Adipocyte (in vitro differentiated cells): Measurements from ENCODE around the gene HS3ST5.

Experiments used
- DNase-seq: peaks from one replicate; pipeline ENCODE4 v3.0.0-alpha.2; 2015; ENCODE audit warnings: low read depth
- H3K27me3 ChIP-seq: replicated peaks from 2 replicates; pipeline ENCODE4 v1.7.0; 2013; ENCODE audit warnings: mild to moderate bottlenecking, low read length, moderate library complexity; ENCODE audit not compliant: control insufficient read depth, insufficient read depth
- H3K36me3 ChIP-seq: 2 replicates; pipeline ENCODE4 v1.7.0; 2013; ENCODE audit warnings: low read length, mild to moderate bottlenecking, moderate library complexity; ENCODE audit not compliant: control insufficient read depth, insufficient read depth, severe bottlenecking
- H3K4me1 ChIP-seq: 2 replicates; pipeline ENCODE4 v1.7.0; 2013; ENCODE audit warnings: mild to moderate bottlenecking, low read length, moderate library complexity; ENCODE audit not compliant: control insufficient read depth, insufficient read depth
- H3K4me3 ChIP-seq: 2 replicates; pipeline ENCODE4 v1.7.0; 2013; ENCODE audit warnings: mild to moderate bottlenecking, low read length, moderate library complexity
- H3K9ac ChIP-seq: 2 replicates; pipeline ENCODE4 v1.7.0; 2013; ENCODE audit warnings: mild to moderate bottlenecking, low read length, moderate library complexity
- H3K9me3 ChIP-seq: 2 replicates; pipeline ENCODE4 v1.7.0; 2013; ENCODE audit warnings: mild to moderate bottlenecking, low read length, moderate library complexity; ENCODE audit not compliant: control insufficient read depth

The HS3ST5 gene

DNA sequence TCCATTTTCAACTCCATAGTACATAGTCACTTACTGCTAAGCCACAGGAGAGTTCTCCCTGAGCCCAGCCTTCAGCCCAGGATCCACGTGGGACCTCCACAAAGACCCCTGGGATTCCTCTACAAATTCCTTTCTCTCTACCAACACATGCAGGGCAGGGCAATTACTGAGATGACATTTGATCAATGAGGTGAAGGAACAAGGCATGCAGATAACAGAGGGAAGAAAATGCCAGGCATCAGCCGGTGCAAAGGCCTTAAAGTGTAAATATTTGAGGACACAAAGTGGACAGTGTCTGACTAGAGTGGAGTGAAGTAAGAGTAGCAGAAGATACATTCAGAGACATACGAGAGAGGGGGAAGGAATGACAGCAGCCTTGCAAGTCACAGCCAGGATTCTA, 70.2 kb downstream of the HS3ST5 start:
- Histone ChIP-seq H3K9ac (no peak overlapping the region), H3K9me3 (no peaks in the 10 kb centered on the region), H3K4me3 (no peak overlapping the region), H3K36me3 (no peaks in the 10 kb centered on the region), H3K27me3 (no peaks in the 10 kb centered on the region), H3K4me1 (no peaks in the 10 kb centered on the region)
- no peak for DNase-seq

DNA sequence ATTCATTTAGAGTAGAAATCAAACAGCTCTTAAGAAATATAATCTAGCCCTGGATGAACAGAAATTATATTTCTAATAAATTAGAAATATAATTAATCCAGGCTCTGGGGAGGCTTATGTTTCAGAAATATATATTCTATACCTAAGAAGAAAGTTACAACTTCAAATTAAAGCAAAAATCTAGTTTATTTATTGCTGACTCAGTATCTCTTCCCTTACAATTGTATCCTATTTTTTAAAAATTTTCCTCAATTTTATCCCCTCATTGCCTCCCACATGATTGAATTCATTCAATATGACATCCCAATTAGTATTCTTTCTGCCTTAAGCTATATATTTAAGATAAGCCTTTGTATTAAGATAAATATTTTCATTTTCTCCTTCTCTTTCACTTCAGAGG, 71.4 kb downstream of the HS3ST5 start:
- Histone ChIP-seq H3K27me3 (no peaks in the 10 kb centered on the region), H3K36me3 (no peaks in the 10 kb centered on the region), H3K4me3 (no peak overlapping the region), H3K9me3 (no peaks in the 10 kb centered on the region), H3K9ac (no peak overlapping the region), H3K4me1 (no peaks in the 10 kb centered on the region)
- DNase-seq = no peak

DNA sequence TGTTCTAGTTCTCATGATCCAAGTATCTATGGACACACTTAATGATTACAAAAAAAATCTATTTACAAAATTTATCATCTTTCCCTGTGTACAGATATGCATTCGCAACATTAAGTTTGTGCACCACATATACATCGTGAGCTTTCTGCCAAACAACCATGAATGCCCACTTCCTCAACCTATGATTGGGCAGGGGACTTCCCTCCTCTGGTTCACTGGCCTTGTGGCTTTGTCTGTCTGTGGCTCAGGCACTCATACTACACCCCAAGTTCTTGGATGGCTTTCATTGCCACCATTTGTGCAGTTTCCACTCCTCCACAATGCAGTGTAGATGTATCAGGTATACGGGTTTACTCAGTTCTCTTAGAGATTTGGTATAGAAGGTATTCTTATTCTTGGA, 74.9 kb downstream of the HS3ST5 start:
- Histone ChIP-seq H3K36me3 (no peaks in the 10 kb centered on the region), H3K27me3 (no peaks in the 10 kb centered on the region), H3K4me1 (no peaks in the 10 kb centered on the region), H3K4me3 (no peak overlapping the region), H3K9ac (no peak overlapping the region), H3K9me3 (no peaks in the 10 kb centered on the region)
- no peak for DNase-seq

DNA sequence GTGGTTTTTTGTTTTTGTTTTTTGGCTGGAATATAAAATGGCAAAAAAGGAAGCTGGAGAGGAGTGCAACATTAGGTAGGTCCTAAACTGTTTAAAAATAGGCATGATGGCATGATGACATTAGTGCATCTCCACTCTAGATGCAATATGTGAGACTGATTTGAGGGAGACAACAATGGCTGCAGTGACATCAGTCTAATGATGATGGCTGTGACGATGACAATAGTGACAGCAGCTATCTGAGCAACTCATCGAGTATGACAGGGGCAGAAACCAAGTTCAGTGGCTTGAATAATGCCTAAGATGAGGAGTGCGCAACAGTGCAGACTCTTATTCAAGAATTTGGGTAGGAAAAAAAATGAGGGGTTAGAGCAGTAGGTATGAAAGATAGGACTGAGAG, 82.0 kb downstream of the HS3ST5 start:
- no peak overlapping the region for H3K9ac ChIP-seq
- DNase-seq = no peak
- H3K27me3 ChIP-seq = no peaks in the 10 kb centered on the region
- no peaks in the 10 kb centered on the region for H3K9me3 ChIP-seq
- no peak overlapping the region for H3K4me3 ChIP-seq
- H3K4me1 ChIP-seq = no peaks in the 10 kb centered on the region
- H3K36me3 ChIP-seq = no peaks in the 10 kb centered on the region

DNA sequence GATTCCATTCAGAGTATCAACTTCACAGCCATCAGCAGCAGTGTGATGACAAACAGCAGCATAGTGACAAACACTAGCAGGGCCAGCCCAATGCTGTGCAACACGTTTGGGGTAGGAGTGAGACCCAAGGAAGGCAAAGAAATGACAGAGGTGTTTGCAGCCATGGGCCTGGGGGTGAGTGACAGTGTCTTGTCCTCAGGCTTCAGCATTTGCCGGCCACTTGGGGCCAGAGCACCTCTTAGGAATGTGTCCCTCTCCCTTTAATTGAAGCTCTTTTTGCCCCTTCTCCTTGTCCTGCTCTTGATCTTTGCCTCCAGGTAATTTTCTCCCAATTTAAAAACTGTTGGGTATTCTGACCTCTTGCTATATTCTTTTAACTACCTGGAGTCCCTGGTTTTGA, 84.4 kb downstream of the HS3ST5 start:
- no peaks in the 10 kb centered on the region for H3K4me1 ChIP-seq
- no peak for DNase-seq

DNA sequence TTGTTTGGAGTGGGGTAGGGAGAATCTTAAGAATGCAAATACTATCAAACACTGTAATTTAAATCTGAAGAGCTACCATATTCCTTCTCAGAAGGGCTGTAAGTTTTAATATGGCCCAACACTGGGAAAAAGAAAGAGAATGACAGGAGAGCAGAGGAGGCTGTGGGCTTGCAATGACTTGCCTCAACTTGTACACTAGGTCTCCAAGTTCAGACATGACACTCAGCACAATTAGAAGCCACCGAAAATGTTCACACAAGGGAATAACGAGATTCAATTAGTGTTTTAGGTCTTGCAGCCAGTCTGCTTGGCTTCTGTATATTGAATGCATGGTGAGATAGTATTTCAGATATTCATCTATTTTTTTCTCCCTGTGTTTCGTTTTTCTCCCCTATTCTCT, 89.4 kb downstream of the HS3ST5 start:
- Histone ChIP-seq H3K4me1 (no peaks in the 10 kb centered on the region), H3K9me3 (peaks cover 3% of the 10 kb centered on the region), H3K36me3 (no peaks in the 10 kb centered on the region), H3K4me3 (no peak overlapping the region), H3K9ac (no peak overlapping the region), H3K27me3 (no peaks in the 10 kb centered on the region)
- DNase-seq = no peak

More for the DNA sequence above, 84.4 kb downstream of the HS3ST5 start:
- H3K4me3 ChIP-seq = no peak overlapping the region
- H3K9me3 ChIP-seq = peaks cover 3% of the 10 kb centered on the region
- no peak overlapping the region for H3K9ac ChIP-seq
- no peaks in the 10 kb centered on the region for H3K27me3 ChIP-seq
- no peaks in the 10 kb centered on the region for H3K36me3 ChIP-seq

DNA sequence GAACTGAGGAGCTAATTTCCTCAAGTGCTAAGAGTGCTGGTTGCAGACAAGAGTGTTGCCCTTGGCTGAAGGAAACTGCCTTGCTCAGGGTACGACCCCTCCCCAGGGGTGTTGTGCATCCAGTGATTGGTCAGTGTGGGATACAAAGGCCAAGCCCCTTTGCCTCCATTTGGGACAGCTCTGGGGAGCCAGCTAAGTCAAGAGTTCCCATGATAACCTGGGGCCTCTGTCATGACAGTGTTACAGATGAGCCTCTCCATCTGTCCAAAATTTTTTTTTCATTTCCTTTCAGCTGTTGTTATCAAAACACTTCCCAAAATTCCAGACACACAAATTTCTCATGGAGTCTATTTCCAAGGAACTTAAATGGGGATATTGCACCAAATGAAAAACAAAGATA, 93.3 kb downstream of the HS3ST5 start:
- no peak overlapping the region for H3K4me3 ChIP-seq
- H3K36me3 ChIP-seq = no peaks in the 10 kb centered on the region
- DNase-seq = no peak
- H3K9ac ChIP-seq = no peak overlapping the region
- no peaks in the 10 kb centered on the region for H3K27me3 ChIP-seq
- no peaks in the 10 kb centered on the region for H3K9me3 ChIP-seq
- H3K4me1 ChIP-seq = no peaks in the 10 kb centered on the region

DNA sequence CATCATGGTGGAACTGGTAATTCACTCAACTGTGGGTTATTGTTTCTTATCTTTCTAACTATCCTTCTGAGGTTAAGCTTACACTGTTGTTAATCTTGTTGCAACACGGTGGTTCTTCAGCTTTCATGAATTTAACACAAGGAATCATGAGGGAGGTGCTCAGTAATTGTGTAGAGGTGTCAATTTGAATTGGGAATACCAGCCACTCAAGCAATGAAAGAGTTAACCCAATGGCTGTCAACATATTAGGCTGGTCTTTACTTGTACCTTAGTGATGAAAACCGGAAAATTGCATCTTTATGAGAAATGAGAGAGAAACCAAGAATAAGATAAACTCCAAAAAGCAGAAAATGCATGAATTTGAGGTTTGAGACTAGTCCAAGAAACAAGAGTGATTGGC, 95.7 kb downstream of the HS3ST5 start:
- no peaks in the 10 kb centered on the region for H3K27me3 ChIP-seq
- no peaks in the 10 kb centered on the region for H3K36me3 ChIP-seq
- no peaks in the 10 kb centered on the region for H3K9me3 ChIP-seq
- no peak overlapping the region for H3K9ac ChIP-seq
- H3K4me3 ChIP-seq = no peak overlapping the region
- DNase-seq = no peak
- no peaks in the 10 kb centered on the region for H3K4me1 ChIP-seq

DNA sequence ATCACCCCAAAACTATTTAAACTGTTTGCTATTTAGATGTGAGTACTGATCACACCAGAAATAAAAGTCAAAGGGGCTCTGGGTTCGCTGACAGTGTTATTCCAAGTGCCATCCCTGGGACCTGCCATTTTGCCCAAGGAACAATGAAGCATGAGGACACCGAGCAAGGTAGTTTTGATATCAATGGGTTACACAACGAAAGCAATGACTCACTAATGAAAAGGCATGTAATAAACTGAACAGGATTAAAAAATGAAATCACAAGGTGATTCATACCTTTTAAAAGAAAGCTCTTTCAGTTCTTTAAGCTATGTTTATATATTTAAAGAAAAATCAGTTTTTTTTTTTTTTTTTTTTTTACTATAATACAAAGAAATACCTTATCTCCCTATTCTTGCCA, 102.0 kb downstream of the HS3ST5 start:
- no peak overlapping the region for H3K9ac ChIP-seq
- DNase-seq = no peak
- H3K4me3 ChIP-seq = no peak overlapping the region
- no peaks in the 10 kb centered on the region for H3K36me3 ChIP-seq
- H3K4me1 ChIP-seq = no peaks in the 10 kb centered on the region
- no peaks in the 10 kb centered on the region for H3K27me3 ChIP-seq
- no peaks in the 10 kb centered on the region for H3K9me3 ChIP-seq

DNA sequence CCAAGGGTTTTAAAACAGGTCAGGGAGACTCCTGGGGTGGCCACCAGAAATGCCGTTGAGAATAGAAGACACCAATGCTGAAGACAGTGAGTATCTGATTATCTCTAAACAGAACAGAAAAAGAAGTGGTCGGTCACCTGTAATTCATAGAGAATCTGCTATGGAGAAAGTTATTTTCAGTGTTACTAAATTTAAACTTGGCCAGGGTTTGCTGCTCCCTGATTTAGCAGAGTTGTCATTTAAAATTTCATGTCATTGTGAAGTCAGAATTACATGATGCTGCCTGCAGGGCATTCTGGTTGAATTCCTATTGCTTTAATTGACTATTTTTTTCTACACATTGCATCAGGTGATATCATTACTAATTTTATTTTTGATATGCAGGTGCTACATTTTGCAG, 114.1 kb downstream of the HS3ST5 start:
- Histone ChIP-seq H3K9ac (no peak overlapping the region), H3K27me3 (no peaks in the 10 kb centered on the region), H3K9me3 (no peaks in the 10 kb centered on the region), H3K4me3 (no peak overlapping the region), H3K4me1 (no peaks in the 10 kb centered on the region), H3K36me3 (no peaks in the 10 kb centered on the region)
- DNase-seq = no peak

DNA sequence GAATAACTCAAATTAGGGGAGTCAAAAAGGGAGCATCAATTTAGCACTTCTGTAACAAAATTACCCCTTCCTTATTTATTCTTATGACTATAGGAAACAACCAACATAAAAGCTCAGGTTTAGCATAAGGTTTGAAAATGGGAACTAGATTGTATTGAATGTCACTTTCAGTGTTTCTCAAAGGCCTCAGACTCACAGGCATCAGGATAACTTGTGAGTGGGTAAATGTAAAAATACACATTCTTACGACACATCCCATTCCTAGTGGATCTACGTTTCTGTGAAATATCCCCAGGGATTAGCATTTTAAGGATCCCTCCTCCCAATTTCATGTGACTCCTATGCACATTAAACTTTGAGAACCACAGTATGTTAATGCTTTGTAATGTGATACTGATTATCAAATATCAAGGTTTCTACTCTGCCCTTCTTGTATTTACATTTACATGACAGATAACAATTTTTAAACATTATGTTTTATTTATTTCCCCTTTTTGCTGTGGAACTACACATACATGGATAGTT, 114.8 kb downstream of the HS3ST5 start:
- DNase-seq = no peak
- Histone ChIP-seq H3K36me3 (no peaks in the 10 kb centered on the region), H3K9ac (no peak overlapping the region), H3K4me3 (no peak overlapping the region), H3K9me3 (no peaks in the 10 kb centered on the region), H3K4me1 (no peaks in the 10 kb centered on the region), H3K27me3 (no peaks in the 10 kb centered on the region)

DNA sequence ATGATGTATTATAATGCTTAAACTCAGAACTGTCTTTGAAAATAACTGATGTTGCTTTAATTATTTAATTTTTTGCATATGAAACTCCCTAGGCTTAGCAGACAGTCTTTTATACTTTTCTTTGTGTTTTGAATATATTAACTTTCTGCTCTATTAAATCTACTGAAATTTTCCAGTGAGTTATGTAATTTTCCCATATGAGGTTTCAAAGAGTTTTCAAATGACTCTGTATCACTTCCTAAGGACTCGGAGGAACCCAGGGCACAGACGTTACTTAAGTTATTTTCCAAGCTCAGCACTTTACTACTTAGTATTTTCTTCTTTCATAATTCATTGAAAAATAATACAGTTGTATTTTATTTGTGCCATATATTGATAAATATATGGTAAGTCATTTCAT, 122.6 kb downstream of the HS3ST5 start:
- no peaks in the 10 kb centered on the region for H3K27me3 ChIP-seq
- no peak overlapping the region for H3K9ac ChIP-seq
- H3K9me3 ChIP-seq = no peaks in the 10 kb centered on the region
- no peaks in the 10 kb centered on the region for H3K36me3 ChIP-seq
- no peaks in the 10 kb centered on the region for H3K4me1 ChIP-seq
- no peak overlapping the region for H3K4me3 ChIP-seq
- DNase-seq = no peak
